K562 (cell line): ENCODE data around the gene RAB6B. TPM values are rescaled to one million over a fixed set of nuclear protein-coding genes. Genes with fewer than 3 reads are reported as not detected.

Experiments used
- HDAC3 ChIP-seq: fragments of 450-650 bp; IDR thresholded peaks from 2 replicates; pipeline ENCODE4 v1.6.1; 2018; ENCODE audit warnings: borderline replicate concordance, mild to moderate bottlenecking, moderate library complexity; ENCODE audit not compliant: partially characterized antibody
- MAZ ChIP-seq, 2 experiments: fragments of 450-650 bp in 1 of 2; sonication (generic) in 1 of 2; formaldehyde crosslinking; IDR thresholded peaks in 1 of 2; conservative IDR thresholded peaks in 1 of 2; 2 replicates each; pipeline versions ENCODE4 v1.4.0 to v1.5.0; 2020; ENCODE audit warnings: mild to moderate bottlenecking in 1 of 2, missing genetic modification reagents in 1 of 2
- NFIX ChIP-seq: fragments of 250-450 bp; sonication (Bioruptor Pico); IDR thresholded peaks from 2 replicates; pipeline ENCODE4 v1.4.0; 2020; ENCODE audit warnings: low read depth, mild to moderate bottlenecking, moderate library complexity
- NFRKB ChIP-seq: fragments of 450-650 bp; IDR thresholded peaks from 2 replicates; pipeline ENCODE4 v1.6.1; 2016; ENCODE audit warnings: low read depth
- PHF21A ChIP-seq: fragments of 450-650 bp; IDR thresholded peaks from 2 replicates; pipeline ENCODE4 v1.6.1; 2017; ENCODE audit warnings: low read depth, borderline replicate concordance
- PHTF2 ChIP-seq: fragments of 250-450 bp; sonication (Bioruptor Pico); IDR thresholded peaks from 2 replicates; pipeline ENCODE4 v1.5.0; 2021; ENCODE audit warnings: mild to moderate bottlenecking
- SLC30A9 ChIP-seq: fragments of 250-450 bp; sonication (Bioruptor Pico); IDR thresholded peaks from 2 replicates; pipeline ENCODE4 v1.8.0; 2022; ENCODE audit warnings: mild to moderate bottlenecking, moderate library complexity
- ZNF274 ChIP-seq: IDR thresholded peaks from 2 replicates; pipeline ENCODE4 v1.6.1; 2011; ENCODE audit warnings: low read depth, mild to moderate bottlenecking, low read length, moderate library complexity, borderline replicate concordance
- polyA plus RNA-seq, 8 experiments: library from polyadenylated mRNA; depleted of rRNA in 4 of 8; stranded (reverse) in 5 of 8; unstranded in 3 of 8; fragments of >200 nt; fragmentation: Nextera tagmentation in 2 of 8; fragmentation: Illumina TruSeq in 1 of 8; extraction: Ambion mirVana in 2 of 8; extraction: Trizol in 1 of 8; gene quantifications; 2 replicates each; pipeline versions ENCODE4 v1.2.1 to v1.2.3, GENCODE V29; 2011 to 2014; ENCODE audit warnings: inconsistent platforms in 1 of 8, missing spikeins in 1 of 8
- total RNA-seq, 7 experiments: library from RNA; depleted of rRNA in 6 of 7; stranded (reverse); fragments of >200 nt in 6 of 7; fragmentation: Illumina TruSeq in 2 of 7; extraction: Trizol in 2 of 7; gene quantifications; 2 replicates each; pipeline versions ENCODE4 v1.2.1 to v1.2.3, GENCODE V29; 2011 to 2021; ENCODE audit warnings: low replicate concordance in 1 of 7
- TF ChIP-seq, protein P1 (sequence below): fragments of 200-800 bp; sonication (Bioruptor generic); IDR thresholded peaks from 2 replicates; pipeline ENCODE4 v1.6.1; 2017; ENCODE audit warnings: missing genetic modification characterization, missing compliant biosample characterization
- TF ChIP-seq, protein P2 (sequence below): fragments of 250-450 bp; sonication (Bioruptor Pico); IDR thresholded peaks from 2 replicates; pipeline ENCODE4 v1.5.0; 2021
- TF ChIP-seq, protein P3 (sequence below): fragments of 250-450 bp; sonication (Bioruptor Pico); IDR thresholded peaks from 2 replicates; pipeline ENCODE4 v1.4.0; 2020
- TF ChIP-seq, protein P4 (sequence below), 2 experiments: fragments of 450-650 bp in 1 of 2; sonication (generic) in 1 of 2; formaldehyde crosslinking in 1 of 2; IDR thresholded peaks in 1 of 2; conservative IDR thresholded peaks in 1 of 2; 2 replicates each; pipeline versions ENCODE4 v1.6.1 to v1.8.1; 2016 to 2023; ENCODE audit warnings: mild to moderate bottlenecking in 2 of 2, moderate library complexity in 2 of 2, inconsistent platforms in 1 of 2, missing genetic modification reagents in 1 of 2
- TF ChIP-seq, protein P5 (sequence below), 3 experiments: IDR thresholded peaks in 2 of 3; conservative IDR thresholded peaks in 1 of 3; 2 replicates each; pipeline ENCODE4 v1.5.1; 2011 to 2012; ENCODE audit warnings: low read length in 3 of 3, mild to moderate bottlenecking in 3 of 3, control low read depth in 2 of 3, improper control_type of control experiment in 1 of 3, inconsistent platforms in 1 of 3, low read depth in 1 of 3, mixed read lengths in 1 of 3, moderate library complexity in 1 of 3; ENCODE audit not compliant: insufficient read depth in 2 of 3
- TF ChIP-seq, protein P6 (sequence below): IDR thresholded peaks from 2 replicates; pipeline ENCODE4 v1.6.1; 2011; ENCODE audit not compliant: insufficient read length; ENCODE audit errors: extremely low read depth

The RAB6B gene
- total and polyA plus RNA-seq, 9 of the 15 experiments (the other 6 are each of a cell fraction or from before 2014, with no cell fraction given): 0.60 to 18.1 (median 1.5) TPM

DNA sequence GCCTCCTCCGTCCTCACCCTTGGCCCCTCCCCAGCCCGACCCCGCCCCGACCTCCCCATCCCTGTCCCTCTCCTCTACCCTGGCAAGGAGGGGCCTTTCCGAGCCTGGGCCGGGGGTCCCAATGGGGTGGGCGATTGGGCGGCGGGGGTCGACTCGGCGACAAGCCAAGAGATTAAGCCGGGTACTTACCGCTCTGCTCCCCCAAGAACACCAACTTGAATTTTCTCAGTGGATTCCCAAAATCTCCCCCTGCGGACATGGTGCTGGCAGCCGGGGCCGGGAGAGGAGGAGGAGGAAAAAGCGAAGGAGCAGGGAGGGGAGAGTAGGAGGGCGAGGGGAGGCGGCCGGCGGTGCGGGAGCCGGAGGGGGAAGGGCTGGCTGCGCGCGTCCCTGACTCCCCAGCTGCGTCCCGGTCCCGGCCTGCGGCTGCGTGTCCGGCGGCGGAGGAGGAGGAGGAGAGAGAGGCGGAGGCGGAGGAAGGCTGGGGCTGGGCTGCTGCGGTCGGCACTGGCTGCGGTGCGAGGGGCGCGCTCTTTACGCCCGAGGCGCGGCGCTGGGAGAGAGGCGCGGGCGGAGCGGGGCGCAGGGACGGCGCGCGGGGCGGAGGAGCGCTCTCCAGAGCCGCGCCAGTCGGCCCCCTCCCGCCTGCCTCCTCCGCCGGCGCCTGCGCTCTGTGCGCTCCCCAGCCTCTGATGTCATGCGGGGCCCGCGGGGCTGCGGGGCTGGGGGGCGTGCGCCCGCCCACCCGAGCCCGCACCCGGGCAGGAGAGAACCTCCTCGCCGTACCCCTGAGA, at the start of gene RAB6B (continued):
- TF ChIP-seq, protein P1, sequence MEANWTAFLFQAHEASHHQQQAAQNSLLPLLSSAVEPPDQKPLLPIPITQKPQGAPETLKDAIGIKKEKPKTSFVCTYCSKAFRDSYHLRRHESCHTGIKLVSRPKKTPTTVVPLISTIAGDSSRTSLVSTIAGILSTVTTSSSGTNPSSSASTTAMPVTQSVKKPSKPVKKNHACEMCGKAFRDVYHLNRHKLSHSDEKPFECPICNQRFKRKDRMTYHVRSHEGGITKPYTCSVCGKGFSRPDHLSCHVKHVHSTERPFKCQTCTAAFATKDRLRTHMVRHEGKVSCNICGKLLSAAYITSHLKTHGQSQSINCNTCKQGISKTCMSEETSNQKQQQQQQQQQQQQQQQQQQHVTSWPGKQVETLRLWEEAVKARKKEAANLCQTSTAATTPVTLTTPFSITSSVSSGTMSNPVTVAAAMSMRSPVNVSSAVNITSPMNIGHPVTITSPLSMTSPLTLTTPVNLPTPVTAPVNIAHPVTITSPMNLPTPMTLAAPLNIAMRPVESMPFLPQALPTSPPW (CRISPR knock-in tag): peak; percentile 57; the same call in 1 of the 2 replicates
- TF ChIP-seq NFIX: no peak
- TF ChIP-seq, protein P2, sequence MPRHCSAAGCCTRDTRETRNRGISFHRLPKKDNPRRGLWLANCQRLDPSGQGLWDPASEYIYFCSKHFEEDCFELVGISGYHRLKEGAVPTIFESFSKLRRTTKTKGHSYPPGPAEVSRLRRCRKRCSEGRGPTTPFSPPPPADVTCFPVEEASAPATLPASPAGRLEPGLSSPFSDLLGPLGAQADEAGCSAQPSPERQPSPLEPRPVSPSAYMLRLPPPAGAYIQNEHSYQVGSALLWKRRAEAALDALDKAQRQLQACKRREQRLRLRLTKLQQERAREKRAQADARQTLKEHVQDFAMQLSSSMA (CRISPR knock-in tag): no peak
- no peak for TF ChIP-seq ZNF274
- TF ChIP-seq, protein P3, sequence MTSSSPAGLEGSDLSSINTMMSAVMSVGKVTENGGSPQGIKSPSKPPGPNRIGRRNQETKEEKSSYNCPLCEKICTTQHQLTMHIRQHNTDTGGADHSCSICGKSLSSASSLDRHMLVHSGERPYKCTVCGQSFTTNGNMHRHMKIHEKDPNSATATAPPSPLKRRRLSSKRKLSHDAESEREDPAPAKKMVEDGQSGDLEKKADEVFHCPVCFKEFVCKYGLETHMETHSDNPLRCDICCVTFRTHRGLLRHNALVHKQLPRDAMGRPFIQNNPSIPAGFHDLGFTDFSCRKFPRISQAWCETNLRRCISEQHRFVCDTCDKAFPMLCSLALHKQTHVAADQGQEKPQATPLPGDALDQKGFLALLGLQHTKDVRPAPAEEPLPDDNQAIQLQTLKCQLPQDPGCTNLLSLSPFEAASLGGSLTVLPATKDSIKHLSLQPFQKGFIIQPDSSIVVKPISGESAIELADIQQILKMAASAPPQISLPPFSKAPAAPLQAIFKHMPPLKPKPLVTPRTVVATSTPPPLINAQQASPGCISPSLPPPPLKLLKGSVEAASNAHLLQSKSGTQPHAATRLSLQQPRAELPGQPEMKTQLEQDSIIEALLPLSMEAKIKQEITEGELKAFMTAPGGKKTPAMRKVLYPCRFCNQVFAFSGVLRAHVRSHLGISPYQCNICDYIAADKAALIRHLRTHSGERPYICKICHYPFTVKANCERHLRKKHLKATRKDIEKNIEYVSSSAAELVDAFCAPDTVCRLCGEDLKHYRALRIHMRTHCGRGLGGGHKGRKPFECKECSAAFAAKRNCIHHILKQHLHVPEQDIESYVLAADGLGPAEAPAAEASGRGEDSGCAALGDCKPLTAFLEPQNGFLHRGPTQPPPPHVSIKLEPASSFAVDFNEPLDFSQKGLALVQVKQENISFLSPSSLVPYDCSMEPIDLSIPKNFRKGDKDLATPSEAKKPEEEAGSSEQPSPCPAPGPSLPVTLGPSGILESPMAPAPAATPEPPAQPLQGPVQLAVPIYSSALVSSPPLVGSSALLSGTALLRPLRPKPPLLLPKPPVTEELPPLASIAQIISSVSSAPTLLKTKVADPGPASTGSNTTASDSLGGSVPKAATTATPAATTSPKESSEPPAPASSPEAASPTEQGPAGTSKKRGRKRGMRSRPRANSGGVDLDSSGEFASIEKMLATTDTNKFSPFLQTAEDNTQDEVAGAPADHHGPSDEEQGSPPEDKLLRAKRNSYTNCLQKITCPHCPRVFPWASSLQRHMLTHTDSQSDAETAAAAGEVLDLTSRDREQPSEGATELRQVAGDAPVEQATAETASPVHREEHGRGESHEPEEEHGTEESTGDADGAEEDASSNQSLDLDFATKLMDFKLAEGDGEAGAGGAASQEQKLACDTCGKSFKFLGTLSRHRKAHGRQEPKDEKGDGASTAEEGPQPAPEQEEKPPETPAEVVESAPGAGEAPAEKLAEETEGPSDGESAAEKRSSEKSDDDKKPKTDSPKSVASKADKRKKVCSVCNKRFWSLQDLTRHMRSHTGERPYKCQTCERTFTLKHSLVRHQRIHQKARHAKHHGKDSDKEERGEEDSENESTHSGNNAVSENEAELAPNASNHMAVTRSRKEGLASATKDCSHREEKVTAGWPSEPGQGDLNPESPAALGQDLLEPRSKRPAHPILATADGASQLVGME (CRISPR knock-in tag): no peak
- no peak for TF ChIP-seq PHTF2
- no peak for TF ChIP-seq NFRKB
- TF ChIP-seq PHF21A: no peak
- TF ChIP-seq, protein P4, sequence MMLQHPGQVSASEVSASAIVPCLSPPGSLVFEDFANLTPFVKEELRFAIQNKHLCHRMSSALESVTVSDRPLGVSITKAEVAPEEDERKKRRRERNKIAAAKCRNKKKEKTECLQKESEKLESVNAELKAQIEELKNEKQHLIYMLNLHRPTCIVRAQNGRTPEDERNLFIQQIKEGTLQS (IDR thresholded peaks at IDR 0.05): no peak
- TF ChIP-seq, protein P4 (CRISPR knock-in tag; conservative IDR thresholded peaks at IDR 0.05): no peak
- TF ChIP-seq MAZ (CRISPR knock-in tag; conservative IDR thresholded peaks at IDR 0.05 in 1 of 2, IDR thresholded peaks at IDR 0.05 in 1 of 2): peak in 1 of 2 experiments; percentile 77; a peak in 2 of 4 replicates
- TF ChIP-seq, protein P5, sequence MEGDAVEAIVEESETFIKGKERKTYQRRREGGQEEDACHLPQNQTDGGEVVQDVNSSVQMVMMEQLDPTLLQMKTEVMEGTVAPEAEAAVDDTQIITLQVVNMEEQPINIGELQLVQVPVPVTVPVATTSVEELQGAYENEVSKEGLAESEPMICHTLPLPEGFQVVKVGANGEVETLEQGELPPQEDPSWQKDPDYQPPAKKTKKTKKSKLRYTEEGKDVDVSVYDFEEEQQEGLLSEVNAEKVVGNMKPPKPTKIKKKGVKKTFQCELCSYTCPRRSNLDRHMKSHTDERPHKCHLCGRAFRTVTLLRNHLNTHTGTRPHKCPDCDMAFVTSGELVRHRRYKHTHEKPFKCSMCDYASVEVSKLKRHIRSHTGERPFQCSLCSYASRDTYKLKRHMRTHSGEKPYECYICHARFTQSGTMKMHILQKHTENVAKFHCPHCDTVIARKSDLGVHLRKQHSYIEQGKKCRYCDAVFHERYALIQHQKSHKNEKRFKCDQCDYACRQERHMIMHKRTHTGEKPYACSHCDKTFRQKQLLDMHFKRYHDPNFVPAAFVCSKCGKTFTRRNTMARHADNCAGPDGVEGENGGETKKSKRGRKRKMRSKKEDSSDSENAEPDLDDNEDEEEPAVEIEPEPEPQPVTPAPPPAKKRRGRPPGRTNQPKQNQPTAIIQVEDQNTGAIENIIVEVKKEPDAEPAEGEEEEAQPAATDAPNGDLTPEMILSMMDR (IDR thresholded peaks at IDR 0.05 in 2 of 3, conservative IDR thresholded peaks at IDR 0.05 in 1 of 3; ENCODE audit: insufficient read depth in 2 of 3, low read depth in 1 of 3, low read length in 3 of 3): no peak
- TF ChIP-seq SLC30A9: no peak
- TF ChIP-seq, protein P6, sequence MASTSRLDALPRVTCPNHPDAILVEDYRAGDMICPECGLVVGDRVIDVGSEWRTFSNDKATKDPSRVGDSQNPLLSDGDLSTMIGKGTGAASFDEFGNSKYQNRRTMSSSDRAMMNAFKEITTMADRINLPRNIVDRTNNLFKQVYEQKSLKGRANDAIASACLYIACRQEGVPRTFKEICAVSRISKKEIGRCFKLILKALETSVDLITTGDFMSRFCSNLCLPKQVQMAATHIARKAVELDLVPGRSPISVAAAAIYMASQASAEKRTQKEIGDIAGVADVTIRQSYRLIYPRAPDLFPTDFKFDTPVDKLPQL: no peak
- TF ChIP-seq HDAC3: no peak
